Omental fat pad (tissue), 4 donors: ENCODE measurements around the gene TARBP1. TPM values are rescaled to one million over a fixed set of nuclear protein-coding genes. Genes with fewer than 3 reads are reported as not detected.
"Not testable (repeated sequence)": the region's sequence is repeated elsewhere in the genome, so short reads cannot be mapped to it uniquely, and the experiment has no call there.

Source experiments
- ATAC-seq: fragments of 150-250 bp; one replicate; pipeline ENCODE4 v1.9.1; 2016; ENCODE audit warnings: mild to moderate bottlenecking, moderate library complexity; ENCODE audit not compliant: low FRiP score
- DNase-seq: peaks from one replicate; pipeline ENCODE4 v3.0.0-alpha.2; 2019; ENCODE audit warnings: low spot score
- total RNA-seq, 4 donors: library from RNA; depleted of rRNA; stranded (reverse); fragments of >200 nt; gene quantifications; one replicate each; pipeline ENCODE4 v1.1.0, GENCODE V29; 2016
- TF ChIP-seq, protein P1 (sequence below), 3 donors: fragments of 450-650 bp; IDR thresholded peaks; one replicate each; pipeline ENCODE4 v1.5.1; 2016 to 2017; ENCODE audit warnings: antibody characterized with exemption in 3 of 3, mild to moderate bottlenecking in 3 of 3, moderate library complexity in 2 of 3

Gene TARBP1
- total RNA-seq, 4 donors from 2014 or later, result 12.1 to 26.0 (median 13.6) TPM

DNA sequence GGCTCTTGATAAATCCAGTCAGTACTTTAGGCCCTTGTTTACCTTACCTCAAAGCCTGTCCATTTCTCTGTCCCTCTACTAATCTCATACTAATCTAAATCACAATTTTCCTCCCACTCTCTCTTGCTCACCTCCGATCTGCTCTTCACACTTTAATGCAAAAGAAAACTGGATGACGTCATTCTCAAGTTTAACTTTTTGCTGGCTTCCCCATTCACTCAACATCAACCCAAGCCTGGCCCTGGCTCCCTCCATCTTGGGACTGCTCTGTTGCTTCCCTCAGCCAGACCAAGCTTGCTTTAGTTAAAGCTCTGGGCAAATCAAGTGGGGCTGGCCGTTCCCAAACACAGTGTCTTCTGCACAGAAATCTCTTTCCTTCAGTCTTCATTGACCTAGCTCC lies 76.0 kb downstream of the TARBP1 start:
- TF ChIP-seq, protein P1, sequence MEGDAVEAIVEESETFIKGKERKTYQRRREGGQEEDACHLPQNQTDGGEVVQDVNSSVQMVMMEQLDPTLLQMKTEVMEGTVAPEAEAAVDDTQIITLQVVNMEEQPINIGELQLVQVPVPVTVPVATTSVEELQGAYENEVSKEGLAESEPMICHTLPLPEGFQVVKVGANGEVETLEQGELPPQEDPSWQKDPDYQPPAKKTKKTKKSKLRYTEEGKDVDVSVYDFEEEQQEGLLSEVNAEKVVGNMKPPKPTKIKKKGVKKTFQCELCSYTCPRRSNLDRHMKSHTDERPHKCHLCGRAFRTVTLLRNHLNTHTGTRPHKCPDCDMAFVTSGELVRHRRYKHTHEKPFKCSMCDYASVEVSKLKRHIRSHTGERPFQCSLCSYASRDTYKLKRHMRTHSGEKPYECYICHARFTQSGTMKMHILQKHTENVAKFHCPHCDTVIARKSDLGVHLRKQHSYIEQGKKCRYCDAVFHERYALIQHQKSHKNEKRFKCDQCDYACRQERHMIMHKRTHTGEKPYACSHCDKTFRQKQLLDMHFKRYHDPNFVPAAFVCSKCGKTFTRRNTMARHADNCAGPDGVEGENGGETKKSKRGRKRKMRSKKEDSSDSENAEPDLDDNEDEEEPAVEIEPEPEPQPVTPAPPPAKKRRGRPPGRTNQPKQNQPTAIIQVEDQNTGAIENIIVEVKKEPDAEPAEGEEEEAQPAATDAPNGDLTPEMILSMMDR (IDR thresholded peaks at IDR 0.05), result no peak
- DNase-seq, result no peak
- ATAC-seq, result no peak

DNA sequence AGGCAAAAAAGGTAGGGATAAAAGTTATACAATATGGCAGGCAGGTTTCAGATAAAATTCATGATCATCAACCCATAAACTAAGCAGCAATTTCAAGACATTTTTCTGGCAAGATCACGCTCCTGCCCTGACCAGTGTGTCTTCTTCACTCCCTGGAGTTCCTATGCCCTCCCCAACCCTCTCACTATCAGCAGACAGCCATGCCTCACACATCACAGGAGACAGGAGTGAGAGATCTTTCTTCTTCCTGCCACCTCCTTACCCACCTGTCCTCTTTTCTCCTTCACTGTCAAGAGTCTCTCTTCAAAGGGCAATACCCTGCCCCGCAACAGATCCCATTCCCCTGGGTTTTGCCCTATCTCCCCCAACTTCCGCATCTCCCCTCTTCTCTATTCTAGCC lies 77.3 kb downstream of the TARBP1 start:
- DNase-seq, result no peak
- no peak for ATAC-seq
- TF ChIP-seq, protein P1 (IDR thresholded peaks at IDR 0.05), result no peak

DNA sequence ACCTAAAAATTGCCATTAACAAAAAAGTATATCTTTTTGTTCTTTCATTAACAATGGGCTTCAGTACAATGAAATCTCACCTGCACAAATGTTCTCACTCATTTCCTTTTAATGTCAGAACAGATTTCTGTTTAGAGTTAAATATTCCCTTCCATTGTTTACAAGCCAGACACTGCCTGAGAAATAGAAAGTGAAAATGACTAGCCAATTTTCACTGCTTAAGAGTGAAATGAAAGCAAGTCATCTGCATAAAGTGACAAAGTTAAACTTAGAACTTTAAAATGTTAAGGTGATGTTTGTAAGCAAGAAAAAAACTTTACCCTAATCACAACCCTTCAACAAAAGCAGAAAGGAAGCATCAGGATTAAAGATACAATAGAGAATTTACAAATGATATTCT lies 78.2 kb downstream of the TARBP1 start:
- DNase-seq, result no peak
- ATAC-seq, result no peak
- TF ChIP-seq, protein P1 (IDR thresholded peaks at IDR 0.05), result no peak

DNA sequence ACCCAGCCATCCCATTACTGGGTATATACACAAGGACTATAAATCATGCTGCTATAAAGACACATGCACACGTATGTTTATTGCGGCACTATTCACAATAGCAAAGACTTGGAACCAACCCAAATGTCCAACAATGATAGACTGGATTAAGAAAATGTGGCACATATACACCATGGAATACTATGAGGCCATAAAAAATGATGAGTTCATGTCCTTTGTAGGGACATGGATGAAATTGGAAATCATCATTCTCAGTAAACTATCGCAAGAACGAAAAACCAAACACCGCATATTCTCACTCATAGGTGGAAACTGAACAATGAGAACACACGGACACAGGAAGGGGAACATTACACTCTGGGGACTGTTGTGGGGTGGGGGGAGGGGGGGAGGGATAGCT lies 79.5 kb downstream of the TARBP1 start:
- not testable (repeated sequence) for ATAC-seq, DNase-seq

DNA sequence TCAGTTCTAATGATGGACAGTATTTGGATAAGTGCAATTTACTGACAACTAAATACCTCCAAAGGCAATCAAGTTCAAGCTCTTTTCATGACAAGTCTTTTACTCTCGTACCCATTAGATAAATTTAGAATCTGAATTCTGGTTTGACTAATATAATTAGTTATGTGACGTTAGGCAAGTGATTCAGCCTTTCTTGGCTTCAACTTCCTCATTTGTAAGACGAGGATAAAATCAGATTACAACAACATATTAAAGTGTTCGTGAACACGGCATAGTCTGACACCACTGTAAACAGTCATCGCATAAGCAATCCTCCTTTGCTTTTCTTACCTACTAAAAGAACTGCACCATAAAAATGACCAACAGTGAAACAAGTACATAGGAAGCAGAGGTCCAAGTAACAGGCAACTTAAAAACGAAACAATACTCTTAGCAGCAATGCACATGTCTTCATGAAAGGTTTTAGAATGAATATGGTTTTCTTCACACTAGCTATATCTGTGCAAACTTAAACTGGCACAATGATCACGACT lies 80.1 kb downstream of the TARBP1 start:
- no peak for DNase-seq
- ATAC-seq, result no peak
- TF ChIP-seq, protein P1 (IDR thresholded peaks at IDR 0.05), result no peak

DNA sequence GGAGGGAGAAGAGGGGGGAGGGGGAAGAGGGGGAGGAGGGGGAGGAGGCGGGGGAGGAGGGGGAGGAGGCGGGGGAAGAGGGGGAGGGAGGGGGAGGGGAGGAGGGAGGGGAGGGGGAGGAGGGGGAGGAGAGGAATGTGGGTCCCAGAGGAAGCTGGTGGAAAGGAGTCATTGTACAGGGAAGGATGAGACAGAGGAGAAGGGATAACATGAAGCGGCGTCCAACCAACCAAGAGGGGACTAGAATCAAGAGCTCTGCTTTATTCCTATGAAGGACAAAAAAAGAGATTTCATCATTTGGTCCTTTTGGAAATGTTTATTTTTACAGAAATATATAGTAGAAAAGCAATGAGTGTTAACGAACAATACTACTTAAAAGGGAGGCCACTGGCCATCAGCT lies 81.2 kb downstream of the TARBP1 start:
- DNase-seq (no peak), ATAC-seq (no peak)
- TF ChIP-seq, protein P1 (IDR thresholded peaks at IDR 0.05), result no peak

DNA sequence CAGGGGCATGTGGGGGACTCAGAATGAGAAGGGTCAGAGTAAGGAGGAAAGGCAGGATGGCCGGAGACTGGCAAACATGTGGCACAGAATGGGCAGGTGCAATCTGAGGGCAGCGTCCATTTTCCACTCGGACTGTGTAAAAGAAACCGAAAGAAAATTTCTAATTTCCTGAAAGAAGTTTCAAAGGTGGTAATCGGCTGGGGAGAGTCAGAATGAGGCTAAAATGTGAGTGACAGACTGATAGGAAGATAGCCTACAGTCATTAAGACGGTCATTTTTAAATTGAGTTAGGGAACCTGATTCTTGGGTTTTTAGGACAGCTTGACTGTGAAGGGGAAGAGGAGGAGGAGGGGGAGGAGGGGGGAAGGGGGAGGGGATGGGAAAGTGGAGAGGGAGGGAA lies 82.1 kb downstream of the TARBP1 start:
- ATAC-seq (no peak), DNase-seq (no peak)
- TF ChIP-seq, protein P1 (IDR thresholded peaks at IDR 0.05), result no peak

DNA sequence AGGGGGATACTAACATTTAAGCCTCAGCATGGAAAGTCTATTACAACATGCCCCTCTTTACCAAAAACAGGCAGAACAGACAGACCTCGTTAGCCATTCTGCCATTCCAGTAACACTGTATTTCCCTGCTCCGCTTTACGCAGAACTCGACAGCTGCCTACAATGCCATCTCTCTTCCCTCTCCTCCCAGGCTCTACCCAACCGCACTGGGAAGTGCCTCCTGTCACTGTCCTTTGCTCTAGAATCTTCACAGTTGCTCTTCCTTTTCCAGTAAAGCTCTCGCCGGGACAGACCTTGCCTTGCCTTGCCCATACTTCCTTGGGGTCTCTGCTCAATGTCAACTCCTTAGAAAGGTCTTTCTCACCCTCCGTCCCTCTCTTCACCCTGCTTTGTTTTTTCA lies 82.9 kb downstream of the TARBP1 start:
- TF ChIP-seq, protein P1 (IDR thresholded peaks at IDR 0.05), result no peak
- ATAC-seq, result no peak
- DNase-seq, result no peak
